Measurements from ENCODE around the gene RPL10.

The RPL10 gene

GRCh38 chrX:154360155-154360713 lies 37.9 kb upstream of the RPL10 start:
- no peak for ATAC-seq
- TF ChIP-seq ESRRG (CRISPR knock-in tag; IDR thresholded peaks at IDR 0.05) (no peak), ZC3H10 (CRISPR knock-in tag; IDR thresholded peaks at IDR 0.05) (no peak), TSHZ2 (CRISPR knock-in tag; IDR thresholded peaks at IDR 0.05) (no peak), ZFP3 (CRISPR knock-in tag; IDR thresholded peaks at IDR 0.05) (no peak), ZFP30 (CRISPR knock-in tag; IDR thresholded peaks at IDR 0.05) (no peak), TCF4 (CRISPR knock-in tag; IDR thresholded peaks at IDR 0.05; ENCODE audit: borderline replicate concordance) (no peak)
- TF ChIP-seq, protein P1, sequence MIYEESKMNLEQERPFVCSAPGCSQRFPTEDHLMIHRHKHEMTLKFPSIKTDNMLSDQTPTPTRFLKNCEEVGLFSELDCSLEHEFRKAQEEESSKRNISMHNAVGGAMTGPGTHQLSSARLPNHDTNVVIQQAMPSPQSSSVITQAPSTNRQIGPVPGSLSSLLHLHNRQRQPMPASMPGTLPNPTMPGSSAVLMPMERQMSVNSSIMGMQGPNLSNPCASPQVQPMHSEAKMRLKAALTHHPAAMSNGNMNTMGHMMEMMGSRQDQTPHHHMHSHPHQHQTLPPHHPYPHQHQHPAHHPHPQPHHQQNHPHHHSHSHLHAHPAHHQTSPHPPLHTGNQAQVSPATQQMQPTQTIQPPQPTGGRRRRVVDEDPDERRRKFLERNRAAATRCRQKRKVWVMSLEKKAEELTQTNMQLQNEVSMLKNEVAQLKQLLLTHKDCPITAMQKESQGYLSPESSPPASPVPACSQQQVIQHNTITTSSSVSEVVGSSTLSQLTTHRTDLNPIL (CRISPR knock-in tag; IDR thresholded peaks at IDR 0.05; ENCODE audit: low read depth): no peak

GRCh38 chrX:154362085-154362742 lies 36.0 kb upstream of the RPL10 start:
- TF ChIP-seq ISL1 (CRISPR knock-in tag; IDR thresholded peaks at IDR 0.05) (no peak), RARB (CRISPR knock-in tag; IDR thresholded peaks at IDR 0.05) (no peak), ZFP3 (CRISPR knock-in tag; IDR thresholded peaks at IDR 0.05) (no peak)
- ATAC-seq: no peak

DNA sequence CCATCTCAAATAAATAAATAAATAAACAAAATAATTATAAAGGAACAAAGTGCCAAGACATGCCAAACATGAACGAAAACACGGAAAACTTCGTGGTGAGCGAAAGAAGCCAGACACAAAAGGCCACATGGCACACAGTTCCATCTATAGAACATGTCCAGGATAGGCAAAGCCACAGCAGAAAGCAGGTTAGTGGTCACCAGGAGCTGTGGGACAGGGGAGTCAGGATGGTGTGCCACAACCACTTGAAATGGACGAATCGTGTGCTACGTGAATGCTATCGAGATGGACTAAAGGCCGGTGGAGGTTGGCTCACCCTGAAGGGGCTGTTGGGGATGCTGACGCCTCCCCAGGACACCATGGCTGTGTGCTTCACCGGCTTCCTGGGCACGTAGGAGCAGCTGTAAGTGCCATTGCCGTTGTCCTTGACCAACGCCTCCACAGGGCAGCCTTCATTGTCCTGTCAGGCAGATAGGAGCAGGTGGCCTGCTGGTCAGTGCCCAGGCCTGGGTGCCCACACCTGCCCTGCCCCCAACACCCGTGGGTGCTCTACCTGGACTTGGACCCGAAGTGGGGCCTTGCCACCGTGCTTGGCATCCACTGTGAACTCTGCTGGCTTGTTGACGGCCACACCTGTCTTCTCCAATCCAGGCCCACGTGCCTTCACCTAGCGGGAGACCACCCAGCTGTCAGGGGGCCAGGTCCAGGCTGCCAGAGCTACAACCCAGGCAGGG lies 34.3 kb upstream of the RPL10 start:
- TF ChIP-seq ZC3H10 (CRISPR knock-in tag; IDR thresholded peaks at IDR 0.05) (no peak), ZNF8 (CRISPR knock-in tag; IDR thresholded peaks at IDR 0.05) (no peak), PPARA (CRISPR knock-in tag; IDR thresholded peaks at IDR 0.05; ENCODE audit: borderline replicate concordance) (no peak), ZNF565 (CRISPR knock-in tag; conservative IDR thresholded peaks at IDR 0.05; ENCODE audit: low read depth) (no peak)
- no peak for ATAC-seq

DNA sequence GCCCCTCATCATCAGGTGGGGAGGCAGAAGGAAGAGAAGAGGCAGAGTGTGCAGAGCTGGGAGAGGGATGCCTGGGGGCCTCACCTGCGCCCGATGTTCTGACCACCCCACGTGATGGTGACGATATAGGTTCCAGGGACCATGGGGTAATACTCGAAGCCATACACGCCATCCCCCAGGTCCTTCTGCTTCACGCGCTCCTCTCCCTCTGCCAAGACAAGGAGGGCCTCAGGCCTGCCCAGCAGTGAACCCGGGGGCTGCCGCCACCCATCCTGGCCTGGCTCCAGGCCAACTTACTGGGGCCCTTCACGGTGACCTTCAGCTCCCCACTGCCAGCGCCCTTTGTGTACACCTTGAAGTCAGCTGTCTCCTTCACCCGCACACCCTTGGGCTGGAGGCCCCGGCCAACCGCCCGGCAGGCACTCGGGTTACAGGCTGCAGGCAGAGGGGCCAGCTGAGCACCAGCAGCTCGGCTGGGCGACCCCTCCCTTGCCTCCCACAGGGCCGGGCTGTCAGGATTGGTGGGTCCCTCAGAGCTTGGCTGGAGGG lies 33.1 kb upstream of the RPL10 start:
- TF ChIP-seq RARB (CRISPR knock-in tag; IDR thresholded peaks at IDR 0.05) (no peak), ZFP3 (CRISPR knock-in tag; IDR thresholded peaks at IDR 0.05) (no peak), ISL1 (CRISPR knock-in tag; IDR thresholded peaks at IDR 0.05) (no peak), BACH2 (CRISPR knock-in tag; IDR thresholded peaks at IDR 0.05; ENCODE audit: borderline replicate concordance) (no peak), ZNF565 (CRISPR knock-in tag; conservative IDR thresholded peaks at IDR 0.05; ENCODE audit: low read depth) (no peak), ZNF70 (CRISPR knock-in tag; IDR thresholded peaks at IDR 0.05) (no peak), CSDC2 (CRISPR knock-in tag; IDR thresholded peaks at IDR 0.05) (no peak), ZNF8 (CRISPR knock-in tag; IDR thresholded peaks at IDR 0.05) (no peak), SNAI2 (CRISPR knock-in tag; IDR thresholded peaks at IDR 0.05) (no peak), ARNTL (CRISPR knock-in tag; IDR thresholded peaks at IDR 0.05; ENCODE audit: borderline replicate concordance, low read depth) (no peak), ZC3H10 (CRISPR knock-in tag; IDR thresholded peaks at IDR 0.05) (no peak), ZFP30 (CRISPR knock-in tag; IDR thresholded peaks at IDR 0.05) (no peak), PPARA (CRISPR knock-in tag; IDR thresholded peaks at IDR 0.05; ENCODE audit: borderline replicate concordance) (no peak), TSHZ2 (CRISPR knock-in tag; IDR thresholded peaks at IDR 0.05) (no peak), GLIS3 (CRISPR knock-in tag; IDR thresholded peaks at IDR 0.05) (no peak), TOX (CRISPR knock-in tag; IDR thresholded peaks at IDR 0.05; ENCODE audit: borderline replicate concordance) (no peak)
- TF ChIP-seq, protein P2, sequence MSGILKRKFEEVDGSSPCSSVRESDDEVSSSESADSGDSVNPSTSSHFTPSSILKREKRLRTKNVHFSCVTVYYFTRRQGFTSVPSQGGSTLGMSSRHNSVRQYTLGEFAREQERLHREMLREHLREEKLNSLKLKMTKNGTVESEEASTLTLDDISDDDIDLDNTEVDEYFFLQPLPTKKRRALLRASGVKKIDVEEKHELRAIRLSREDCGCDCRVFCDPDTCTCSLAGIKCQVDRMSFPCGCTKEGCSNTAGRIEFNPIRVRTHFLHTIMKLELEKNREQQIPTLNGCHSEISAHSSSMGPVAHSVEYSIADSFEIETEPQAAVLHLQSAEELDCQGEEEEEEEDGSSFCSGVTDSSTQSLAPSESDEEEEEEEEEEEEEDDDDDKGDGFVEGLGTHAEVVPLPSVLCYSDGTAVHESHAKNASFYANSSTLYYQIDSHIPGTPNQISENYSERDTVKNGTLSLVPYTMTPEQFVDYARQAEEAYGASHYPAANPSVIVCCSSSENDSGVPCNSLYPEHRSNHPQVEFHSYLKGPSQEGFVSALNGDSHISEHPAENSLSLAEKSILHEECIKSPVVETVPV (CRISPR knock-in tag; IDR thresholded peaks at IDR 0.05): no peak
- TF ChIP-seq, protein P3, sequence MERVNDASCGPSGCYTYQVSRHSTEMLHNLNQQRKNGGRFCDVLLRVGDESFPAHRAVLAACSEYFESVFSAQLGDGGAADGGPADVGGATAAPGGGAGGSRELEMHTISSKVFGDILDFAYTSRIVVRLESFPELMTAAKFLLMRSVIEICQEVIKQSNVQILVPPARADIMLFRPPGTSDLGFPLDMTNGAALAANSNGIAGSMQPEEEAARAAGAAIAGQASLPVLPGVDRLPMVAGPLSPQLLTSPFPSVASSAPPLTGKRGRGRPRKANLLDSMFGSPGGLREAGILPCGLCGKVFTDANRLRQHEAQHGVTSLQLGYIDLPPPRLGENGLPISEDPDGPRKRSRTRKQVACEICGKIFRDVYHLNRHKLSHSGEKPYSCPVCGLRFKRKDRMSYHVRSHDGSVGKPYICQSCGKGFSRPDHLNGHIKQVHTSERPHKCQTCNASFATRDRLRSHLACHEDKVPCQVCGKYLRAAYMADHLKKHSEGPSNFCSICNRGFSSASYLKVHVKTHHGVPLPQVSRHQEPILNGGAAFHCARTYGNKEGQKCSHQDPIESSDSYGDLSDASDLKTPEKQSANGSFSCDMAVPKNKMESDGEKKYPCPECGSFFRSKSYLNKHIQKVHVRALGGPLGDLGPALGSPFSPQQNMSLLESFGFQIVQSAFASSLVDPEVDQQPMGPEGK (CRISPR knock-in tag; IDR thresholded peaks at IDR 0.05; ENCODE audit: borderline replicate concordance): no peak
- TF ChIP-seq, protein P4, sequence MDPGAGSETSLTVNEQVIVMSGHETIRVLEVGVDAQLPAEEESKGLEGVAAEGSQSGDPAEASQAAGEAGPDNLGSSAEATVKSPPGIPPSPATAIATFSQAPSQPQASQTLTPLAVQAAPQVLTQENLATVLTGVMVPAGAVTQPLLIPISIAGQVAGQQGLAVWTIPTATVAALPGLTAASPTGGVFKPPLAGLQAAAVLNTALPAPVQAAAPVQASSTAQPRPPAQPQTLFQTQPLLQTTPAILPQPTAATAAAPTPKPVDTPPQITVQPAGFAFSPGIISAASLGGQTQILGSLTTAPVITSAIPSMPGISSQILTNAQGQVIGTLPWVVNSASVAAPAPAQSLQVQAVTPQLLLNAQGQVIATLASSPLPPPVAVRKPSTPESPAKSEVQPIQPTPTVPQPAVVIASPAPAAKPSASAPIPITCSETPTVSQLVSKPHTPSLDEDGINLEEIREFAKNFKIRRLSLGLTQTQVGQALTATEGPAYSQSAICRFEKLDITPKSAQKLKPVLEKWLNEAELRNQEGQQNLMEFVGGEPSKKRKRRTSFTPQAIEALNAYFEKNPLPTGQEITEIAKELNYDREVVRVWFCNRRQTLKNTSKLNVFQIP (CRISPR knock-in tag; IDR thresholded peaks at IDR 0.05; ENCODE audit: borderline replicate concordance, low read depth): no peak
- ATAC-seq: no peak

Data from SK-N-SH treated with all-trans-retinoic acid at 6 μM for 48 hours (cell line).